ENCODE measurements around the gene CCDC187.

- TF ChIP-seq, protein P1, sequence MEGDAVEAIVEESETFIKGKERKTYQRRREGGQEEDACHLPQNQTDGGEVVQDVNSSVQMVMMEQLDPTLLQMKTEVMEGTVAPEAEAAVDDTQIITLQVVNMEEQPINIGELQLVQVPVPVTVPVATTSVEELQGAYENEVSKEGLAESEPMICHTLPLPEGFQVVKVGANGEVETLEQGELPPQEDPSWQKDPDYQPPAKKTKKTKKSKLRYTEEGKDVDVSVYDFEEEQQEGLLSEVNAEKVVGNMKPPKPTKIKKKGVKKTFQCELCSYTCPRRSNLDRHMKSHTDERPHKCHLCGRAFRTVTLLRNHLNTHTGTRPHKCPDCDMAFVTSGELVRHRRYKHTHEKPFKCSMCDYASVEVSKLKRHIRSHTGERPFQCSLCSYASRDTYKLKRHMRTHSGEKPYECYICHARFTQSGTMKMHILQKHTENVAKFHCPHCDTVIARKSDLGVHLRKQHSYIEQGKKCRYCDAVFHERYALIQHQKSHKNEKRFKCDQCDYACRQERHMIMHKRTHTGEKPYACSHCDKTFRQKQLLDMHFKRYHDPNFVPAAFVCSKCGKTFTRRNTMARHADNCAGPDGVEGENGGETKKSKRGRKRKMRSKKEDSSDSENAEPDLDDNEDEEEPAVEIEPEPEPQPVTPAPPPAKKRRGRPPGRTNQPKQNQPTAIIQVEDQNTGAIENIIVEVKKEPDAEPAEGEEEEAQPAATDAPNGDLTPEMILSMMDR (IDR thresholded peaks at IDR 0.05; ENCODE audit: low read depth, low read length, poor library complexity, severe bottlenecking), result no peak
- TF ChIP-seq EZH2phosphoT487 (IDR thresholded peaks at IDR 0.05; ENCODE audit: borderline replicate concordance, low read length), result no peak
Observed at GRCh38 chr9:136282272-136282861, 21.5 kb downstream of the CCDC187 start.
